SIG-M5 treated with dmso at 0.1 percent for 504 hours (cell line): ENCODE results near the gene TOGARAM2.
A peak's percentile ranks its signal among the peaks of the same experiment; 100 is the strongest.

Experiments
- DNase-seq: peaks from one replicate; lab custom pipeline; 2025; ENCODE audit not compliant: unreplicated experiment; lab: John Stamatoyannopoulos, UW

The TOGARAM2 gene

GRCh38 chr2:29052807-29053206 is 71.7 kb downstream of the TOGARAM2 start:
- DNase-seq, result no peak

- DNase-seq, result no peak
Measured at GRCh38 chr2:29053223-29053622, 72.1 kb downstream of the TOGARAM2 start.

GRCh38 chr2:29053670-29054400 is 72.7 kb downstream of the TOGARAM2 start:
- no peak for DNase-seq

- no peak for DNase-seq
Measured at GRCh38 chr2:29054430-29054829, 73.3 kb downstream of the TOGARAM2 start.

GRCh38 chr2:29055601-29056000 is 74.5 kb downstream of the TOGARAM2 start:
- DNase-seq, result no peak

- no peak for DNase-seq
Measured at GRCh38 chr2:29056452-29056851, 75.4 kb downstream of the TOGARAM2 start.

- DNase-seq, result no peak
Measured at GRCh38 chr2:29057006-29057405, 75.9 kb downstream of the TOGARAM2 start.

GRCh38 chr2:29059624-29060023 is 78.5 kb downstream of the TOGARAM2 start:
- DNase-seq, result no peak

- DNase-seq, result no peak
Measured at GRCh38 chr2:29060441-29060840, 79.3 kb downstream of the TOGARAM2 start.

GRCh38 chr2:29061176-29061575 is 80.1 kb downstream of the TOGARAM2 start:
- no peak for DNase-seq

- DNase-seq, result no peak
Measured at GRCh38 chr2:29061616-29062015, 80.5 kb downstream of the TOGARAM2 start.

- DNase-seq, result no peak
Measured at GRCh38 chr2:29062371-29062770, 81.3 kb downstream of the TOGARAM2 start.

GRCh38 chr2:29063056-29063455 is 82.0 kb downstream of the TOGARAM2 start:
- no peak for DNase-seq

- no peak for DNase-seq
Measured at GRCh38 chr2:29063646-29064345, 82.7 kb downstream of the TOGARAM2 start.

GRCh38 chr2:29064346-29064715 is 83.2 kb downstream of the TOGARAM2 start:
- DNase-seq, result no peak

GRCh38 chr2:29064746-29065067 is 83.6 kb downstream of the TOGARAM2 start:
- no peak for DNase-seq

- DNase-seq, result no peak
Measured at GRCh38 chr2:29065068-29065811, 84.1 kb downstream of the TOGARAM2 start.

- peak; percentile 36 for DNase-seq
Measured at GRCh38 chr2:29066271-29066860, 85.3 kb downstream of the TOGARAM2 start.

- DNase-seq, result no peak
Measured at GRCh38 chr2:29066997-29067605, 86.0 kb downstream of the TOGARAM2 start.

- no peak for DNase-seq
Measured at GRCh38 chr2:29068513-29068912, 87.4 kb downstream of the TOGARAM2 start.

- no peak for DNase-seq
Measured at GRCh38 chr2:29070526-29070925, 89.4 kb downstream of the TOGARAM2 start.
